Endodermal cell (in vitro differentiated cells): ENCODE measurements around the gene BMP6. TPM values are rescaled to one million over a fixed set of nuclear protein-coding genes. Genes with fewer than 3 reads are reported as not detected.

Experiments
- DNase-seq: peaks from one replicate; pipeline ENCODE4 v3.0.0-alpha.2; 2017
- H3K27ac ChIP-seq: 2 replicates; pipeline ENCODE4 v1.5.1; 2013; ENCODE audit warnings: mild to moderate bottlenecking, low read depth, low read length, moderate library complexity
- H3K27me3 ChIP-seq: 2 replicates; pipeline ENCODE4 v1.6.1; 2013; ENCODE audit warnings: mild to moderate bottlenecking, low read length, moderate library complexity; ENCODE audit not compliant: insufficient read depth, control insufficient read depth, poor library complexity, severe bottlenecking
- H3K36me3 ChIP-seq: 2 replicates; pipeline ENCODE4 v1.7.0; 2013; ENCODE audit warnings: mild to moderate bottlenecking, low read length, moderate library complexity; ENCODE audit not compliant: control insufficient read depth, insufficient read depth
- H3K4me1 ChIP-seq: one replicate; pipeline ENCODE4 v1.7.0; 2013; ENCODE audit warnings: low read length; ENCODE audit not compliant: control insufficient read depth, insufficient read depth
- H3K4me3 ChIP-seq: 2 replicates; pipeline ENCODE4 v1.5.1; 2013; ENCODE audit warnings: mild to moderate bottlenecking, low read length, moderate library complexity
- H3K9ac ChIP-seq: 2 replicates; pipeline ENCODE4 v1.6.1; 2013; ENCODE audit warnings: mild to moderate bottlenecking, low read length, moderate library complexity; ENCODE audit not compliant: poor library complexity, severe bottlenecking; ENCODE audit errors: extremely low read depth
- H3K9me3 ChIP-seq: 2 replicates; pipeline ENCODE4 v1.6.1; 2013; ENCODE audit warnings: mild to moderate bottlenecking, low read length, moderate library complexity; ENCODE audit not compliant: control insufficient read depth
- H3K27ac Mint-ChIP-seq: 2 replicates; pipeline ENCODE4 v1.8.0; 2020; ENCODE audit warnings: mixed read lengths
- H3K27me3 Mint-ChIP-seq: 2 replicates; pipeline ENCODE4 v1.8.0; 2021; ENCODE audit warnings: mild to moderate bottlenecking, mixed read lengths; ENCODE audit not compliant: insufficient read depth
- H3K36me3 Mint-ChIP-seq: 2 replicates; pipeline ENCODE4 v1.8.0; 2020; ENCODE audit warnings: low read depth, mixed read lengths
- H3K4me1 Mint-ChIP-seq: 2 replicates; pipeline ENCODE4 v1.8.0; 2020; ENCODE audit warnings: mixed read lengths
- H3K4me3 Mint-ChIP-seq: 2 replicates; pipeline ENCODE4 v1.8.0; 2020; ENCODE audit warnings: mild to moderate bottlenecking, moderate library complexity, mixed read lengths
- H3K9me3 Mint-ChIP-seq: 2 replicates; pipeline ENCODE4 v1.8.0; 2020; ENCODE audit warnings: mild to moderate bottlenecking, mixed read lengths
- WGBS, 2 experiments: methylation state at CpG; one replicate each; pipeline versions ENCODE4 v1.1.5 to v1.1.7; 2013; ENCODE audit warnings: missing lambda C conversion rate in 2 of 2, mixed read lengths in 1 of 2; ENCODE audit not compliant: insufficient coverage in 1 of 2, insufficient read length in 1 of 2; 5-methylcytosine and 5-hydroxymethylcytosine counted together
- total RNA-seq, 2 donors: library from RNA; stranded (reverse); fragmentation: NEBNext Ultra II Directional in 1 of 2; extraction: Animal tissue kit (Norgen Biotek cat#: 25700) in 1 of 2; gene quantifications; 2 replicates in 1 of 2; 3 replicates in 1 of 2; pipeline ENCODE4 v1.2.1, GENCODE V29; 2021
- TF ChIP-seq, protein P1 (sequence below): fragments of 200-600 bp; sonication (generic); conservative IDR thresholded peaks from 2 replicates; pipeline ENCODE4 v1.5.0; 2021; ENCODE audit warnings: antibody characterized with exemption, mild to moderate bottlenecking

Gene BMP6
- total RNA-seq, 2 donors from 2014 or later = 0.62 to 0.71 TPM

GRCh38 chr6:7914991-7915789, 189.3 kb downstream of the BMP6 start:
- H3K4me3 ChIP-seq = no peak overlapping the region
- H3K27ac ChIP-seq = no peak overlapping the region
- no peaks in the 10 kb centered on the region for H3K4me1 Mint-ChIP-seq
- TF ChIP-seq, protein P1, sequence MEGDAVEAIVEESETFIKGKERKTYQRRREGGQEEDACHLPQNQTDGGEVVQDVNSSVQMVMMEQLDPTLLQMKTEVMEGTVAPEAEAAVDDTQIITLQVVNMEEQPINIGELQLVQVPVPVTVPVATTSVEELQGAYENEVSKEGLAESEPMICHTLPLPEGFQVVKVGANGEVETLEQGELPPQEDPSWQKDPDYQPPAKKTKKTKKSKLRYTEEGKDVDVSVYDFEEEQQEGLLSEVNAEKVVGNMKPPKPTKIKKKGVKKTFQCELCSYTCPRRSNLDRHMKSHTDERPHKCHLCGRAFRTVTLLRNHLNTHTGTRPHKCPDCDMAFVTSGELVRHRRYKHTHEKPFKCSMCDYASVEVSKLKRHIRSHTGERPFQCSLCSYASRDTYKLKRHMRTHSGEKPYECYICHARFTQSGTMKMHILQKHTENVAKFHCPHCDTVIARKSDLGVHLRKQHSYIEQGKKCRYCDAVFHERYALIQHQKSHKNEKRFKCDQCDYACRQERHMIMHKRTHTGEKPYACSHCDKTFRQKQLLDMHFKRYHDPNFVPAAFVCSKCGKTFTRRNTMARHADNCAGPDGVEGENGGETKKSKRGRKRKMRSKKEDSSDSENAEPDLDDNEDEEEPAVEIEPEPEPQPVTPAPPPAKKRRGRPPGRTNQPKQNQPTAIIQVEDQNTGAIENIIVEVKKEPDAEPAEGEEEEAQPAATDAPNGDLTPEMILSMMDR = no peak
- H3K9me3 ChIP-seq = no peaks in the 10 kb centered on the region
- H3K27me3 ChIP-seq = peaks cover 93% of the 10 kb centered on the region
- peaks cover 14% of the 10 kb centered on the region for H3K27me3 Mint-ChIP-seq
- no peaks in the 10 kb centered on the region for H3K36me3 ChIP-seq
- WGBS, 2 experiments = 93 to 94% methylated on average over 11 of the region's 11 CpGs
- no peak overlapping the region for H3K4me3 Mint-ChIP-seq
- no peaks in the 10 kb centered on the region for H3K36me3 Mint-ChIP-seq
- no peaks in the 10 kb centered on the region for H3K4me1 ChIP-seq
- H3K9ac ChIP-seq = no peak overlapping the region
- peak; percentile 26 for DNase-seq
- no peak overlapping the region for H3K27ac Mint-ChIP-seq
- H3K9me3 Mint-ChIP-seq = no peaks in the 10 kb centered on the region

GRCh38 chr6:7916959-7917358, 191.1 kb downstream of the BMP6 start:
- Mint-ChIP-seq H3K27me3 (peaks cover 14% of the 10 kb centered on the region), H3K36me3 (no peaks in the 10 kb centered on the region), H3K9me3 (no peaks in the 10 kb centered on the region), H3K27ac (no peak overlapping the region), H3K4me3 (no peak overlapping the region), H3K4me1 (no peaks in the 10 kb centered on the region)
- TF ChIP-seq, protein P1 = no peak
- no peak overlapping the region for H3K4me3 ChIP-seq
- H3K36me3 ChIP-seq = no peaks in the 10 kb centered on the region
- no peak overlapping the region for H3K27ac ChIP-seq
- DNase-seq = no peak
- WGBS, 2 experiments = 94 to 100% methylated on average over 1 of the region's 1 CpG
- no peak overlapping the region for H3K9ac ChIP-seq
- no peaks in the 10 kb centered on the region for H3K4me1 ChIP-seq
- H3K27me3 ChIP-seq = peaks cover 88% of the 10 kb centered on the region
- no peaks in the 10 kb centered on the region for H3K9me3 ChIP-seq

DNA sequence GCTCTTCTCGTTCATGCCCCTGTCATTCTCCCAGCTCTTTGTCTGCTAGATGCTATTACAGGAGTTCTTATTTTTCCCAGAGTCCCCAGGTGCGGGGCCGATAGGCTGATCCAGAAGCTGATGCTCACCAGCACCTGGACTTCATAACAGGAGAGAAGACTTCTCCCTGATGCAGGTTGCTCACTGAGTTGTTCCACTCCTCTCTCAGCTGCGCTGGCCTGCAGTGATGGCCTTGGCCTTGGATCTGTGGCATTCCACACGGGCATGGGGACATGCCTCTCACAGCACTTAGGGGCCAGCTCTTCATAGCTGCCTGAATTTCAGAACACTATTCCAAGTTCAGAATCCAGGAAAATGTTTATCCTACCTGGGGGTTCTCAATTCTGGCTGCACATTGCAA, 191.8 kb downstream of the BMP6 start:
- no peaks in the 10 kb centered on the region for H3K4me1 ChIP-seq
- H3K27me3 ChIP-seq = peaks cover 80% of the 10 kb centered on the region
- H3K36me3 ChIP-seq = no peaks in the 10 kb centered on the region
- no peaks in the 10 kb centered on the region for H3K36me3 Mint-ChIP-seq
- TF ChIP-seq, protein P1 = no peak
- H3K9me3 Mint-ChIP-seq = no peaks in the 10 kb centered on the region
- no peak overlapping the region for H3K9ac ChIP-seq
- no peak overlapping the region for H3K4me3 ChIP-seq
- H3K27ac Mint-ChIP-seq = no peak overlapping the region
- no peak for DNase-seq
- peaks cover 14% of the 10 kb centered on the region for H3K27me3 Mint-ChIP-seq
- 92 to 94% methylated on average over 2 to 5 of the region's 5 CpGs for WGBS, 2 experiments
- H3K27ac ChIP-seq = no peak overlapping the region
- H3K4me3 Mint-ChIP-seq = no peak overlapping the region
- H3K9me3 ChIP-seq = no peaks in the 10 kb centered on the region
- no peaks in the 10 kb centered on the region for H3K4me1 Mint-ChIP-seq
